Caco-2 (cell line): ENCODE measurements around the gene HOXB7. TPM values are rescaled to one million over a fixed set of nuclear protein-coding genes. Genes with fewer than 3 reads are reported as not detected.

Experiments
- BruUV-seq: library from RNA; stranded (reverse); fragments of 400-500 nt; replicated peaks from 2 replicates; lab custom pipeline; 2021; lab: Mats Ljungman, UMichigan
- CTCF ChIA-PET: fragments of 300-600 bp; sonication (Branson Sonifier 250); formaldehyde crosslinking; loops from one replicate; lab custom pipeline; 2022; ENCODE audit warnings: antibody characterized with exemption; lab: Charles Lee
- POLR2A ChIA-PET: fragments of 300-600 bp; sonication (Branson Sonifier 250); formaldehyde crosslinking; loops from one replicate; lab custom pipeline; 2022; ENCODE audit warnings: antibody characterized with exemption; lab: Charles Lee
- DNase-seq, 2 experiments: peaks; one replicate each; pipeline versions ENCODE4 v3.0.0 to v3.0.0-alpha.2; 2020 to 2022
- H3K27me3 ChIP-seq: replicated peaks from 2 replicates; pipeline ENCODE4 v1.6.0; 2011; ENCODE audit warnings: low read length; ENCODE audit not compliant: control insufficient read depth, insufficient read depth
- H3K36me3 ChIP-seq: 2 replicates; pipeline ENCODE4 v1.5.1; 2011; ENCODE audit warnings: low read length; ENCODE audit not compliant: control insufficient read depth, insufficient read depth
- H3K4me1 ChIP-seq: fragments of 250-450 bp; sonication (Bioruptor Pico); 2 replicates; pipeline ENCODE4 v1.5.1; 2020; ENCODE audit warnings: mild to moderate bottlenecking
- H3K4me3 ChIP-seq: 2 replicates; pipeline ENCODE4 v1.5.1; 2011; ENCODE audit warnings: low read depth, mild to moderate bottlenecking, control low read depth, low read length
- H3K9me3 ChIP-seq: fragments of 250-450 bp; sonication (Bioruptor Pico); 2 replicates; pipeline ENCODE4 v1.5.1; 2020; ENCODE audit warnings: mild to moderate bottlenecking, moderate library complexity
- H3K27ac Mint-ChIP-seq: one replicate; pipeline ENCODE4 v1.8.0; 2022; ENCODE audit warnings: mixed read lengths; ENCODE audit not compliant: unreplicated experiment
- H3K27me3 Mint-ChIP-seq: one replicate; pipeline ENCODE4 v1.8.0; 2022; ENCODE audit warnings: mixed read lengths; ENCODE audit not compliant: insufficient read depth, unreplicated experiment
- H3K36me3 Mint-ChIP-seq: one replicate; pipeline ENCODE4 v1.8.0; 2022; ENCODE audit warnings: mild to moderate bottlenecking, mixed read lengths; ENCODE audit not compliant: insufficient read depth, unreplicated experiment
- H3K4me1 Mint-ChIP-seq: one replicate; pipeline ENCODE4 v1.8.0; 2022; ENCODE audit warnings: low read depth, mixed read lengths; ENCODE audit not compliant: unreplicated experiment
- H3K4me3 Mint-ChIP-seq: one replicate; pipeline ENCODE4 v1.8.0; 2022; ENCODE audit warnings: mild to moderate bottlenecking, moderate library complexity, mixed read lengths; ENCODE audit not compliant: unreplicated experiment
- H3K9me3 Mint-ChIP-seq: one replicate; pipeline ENCODE4 v1.8.0; 2022; ENCODE audit warnings: mixed read lengths; ENCODE audit not compliant: unreplicated experiment
- intact Hi-C: fragments of 100-400 bp; cut with micrococcal nuclease; formaldehyde crosslinking; loops from one replicate; pipeline ENCODE4 v1.10.0; 2022; ENCODE audit not compliant: unreplicated experiment
- total RNA-seq: library from RNA; stranded (reverse); gene quantifications from 2 replicates; pipeline ENCODE4 v1.2.3, GENCODE V29; 2022
- TF ChIP-seq, protein P1 (sequence below), 2 experiments: fragments of 200-600 bp in 1 of 2; IDR thresholded peaks; 1 replicate in 1 of 2; 2 replicates in 1 of 2; pipeline versions ENCODE4 v1.5.1 to v1.8.0; 2011 to 2022; ENCODE audit warnings: antibody characterized with exemption in 1 of 2, control low read depth in 1 of 2, inconsistent platforms in 1 of 2, low read depth in 1 of 2, low read length in 1 of 2, mild to moderate bottlenecking in 1 of 2, moderate library complexity in 1 of 2; ENCODE audit not compliant: insufficient read depth in 1 of 2, severe bottlenecking in 1 of 2, unreplicated experiment in 1 of 2

Gene HOXB7
- total RNA-seq, 1 experiment from 2014 or later, result 28.2 TPM

DNA sequence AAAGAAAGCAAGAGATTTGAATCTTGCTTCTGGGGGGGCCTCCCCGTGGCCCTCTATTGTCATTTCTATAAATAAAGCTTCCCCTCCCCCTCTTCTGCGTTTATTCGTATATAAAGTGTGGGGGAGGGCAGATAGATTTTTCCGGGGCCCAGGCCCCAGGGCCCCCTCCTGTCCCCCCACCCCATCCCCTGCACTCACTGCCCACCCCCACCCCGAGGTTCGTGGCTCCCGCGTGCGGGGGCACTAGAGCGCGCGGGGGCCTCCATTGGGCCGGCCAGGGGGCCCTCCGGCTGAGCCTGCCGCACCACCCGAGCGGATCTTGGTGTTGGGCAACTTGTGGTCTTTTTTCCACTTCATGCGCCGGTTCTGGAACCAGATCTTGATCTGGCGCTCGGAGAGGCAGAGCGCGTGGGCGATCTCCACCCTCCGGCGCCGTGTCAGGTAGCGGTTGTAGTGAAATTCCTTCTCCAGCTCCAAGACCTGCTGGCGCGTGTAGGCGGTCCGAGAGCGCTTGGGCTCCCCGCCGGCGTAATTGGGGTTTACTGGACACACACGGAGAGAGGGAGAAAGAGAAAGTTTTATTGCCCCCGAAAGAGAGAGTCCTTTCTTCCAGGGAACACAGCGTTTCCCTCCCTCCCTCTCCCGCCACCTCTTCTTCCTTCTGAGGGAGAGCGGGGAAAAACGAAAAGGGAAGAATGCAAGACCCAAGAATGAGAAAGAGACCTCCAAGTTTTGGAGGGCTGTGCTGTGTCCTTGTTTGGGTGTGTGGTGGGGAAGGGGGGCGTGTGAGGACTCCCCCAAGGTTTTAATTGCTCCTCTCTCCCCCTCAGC is 34.1 kb downstream of the HOXB7 start:
- Mint-ChIP-seq H3K9me3 (no peaks in the 10 kb centered on the region), H3K4me1 (peaks cover 25% of the 10 kb centered on the region), H3K36me3 (peaks cover 4% of the 10 kb centered on the region), H3K27me3 (peaks cover 12% of the 10 kb centered on the region), H3K27ac (no peak overlapping the region), H3K4me3 (peak overlapping the region; percentile 88)
- H3K4me1 ChIP-seq, result peaks cover 35% of the 10 kb centered on the region
- no peak for DNase-seq
- BruUV-seq, result no TSS peak
- CTCF ChIA-PET, result interaction anchor here (1.0 kb wide), 1 partner anchor 21 kb away, joined by 3 read pairs; no protein-coding TSS in a partner anchor
- peaks cover 2% of the 10 kb centered on the region; the same call in 1 of the 2 replicates for H3K27me3 ChIP-seq
- no peaks in the 10 kb centered on the region for H3K9me3 ChIP-seq
- POLR2A ChIA-PET, result no interaction called here
- no peak overlapping the region for H3K4me3 ChIP-seq
- H3K36me3 ChIP-seq, result no peaks in the 10 kb centered on the region
- intact Hi-C loops, result no loop called here
- TF ChIP-seq, protein P1, sequence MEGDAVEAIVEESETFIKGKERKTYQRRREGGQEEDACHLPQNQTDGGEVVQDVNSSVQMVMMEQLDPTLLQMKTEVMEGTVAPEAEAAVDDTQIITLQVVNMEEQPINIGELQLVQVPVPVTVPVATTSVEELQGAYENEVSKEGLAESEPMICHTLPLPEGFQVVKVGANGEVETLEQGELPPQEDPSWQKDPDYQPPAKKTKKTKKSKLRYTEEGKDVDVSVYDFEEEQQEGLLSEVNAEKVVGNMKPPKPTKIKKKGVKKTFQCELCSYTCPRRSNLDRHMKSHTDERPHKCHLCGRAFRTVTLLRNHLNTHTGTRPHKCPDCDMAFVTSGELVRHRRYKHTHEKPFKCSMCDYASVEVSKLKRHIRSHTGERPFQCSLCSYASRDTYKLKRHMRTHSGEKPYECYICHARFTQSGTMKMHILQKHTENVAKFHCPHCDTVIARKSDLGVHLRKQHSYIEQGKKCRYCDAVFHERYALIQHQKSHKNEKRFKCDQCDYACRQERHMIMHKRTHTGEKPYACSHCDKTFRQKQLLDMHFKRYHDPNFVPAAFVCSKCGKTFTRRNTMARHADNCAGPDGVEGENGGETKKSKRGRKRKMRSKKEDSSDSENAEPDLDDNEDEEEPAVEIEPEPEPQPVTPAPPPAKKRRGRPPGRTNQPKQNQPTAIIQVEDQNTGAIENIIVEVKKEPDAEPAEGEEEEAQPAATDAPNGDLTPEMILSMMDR (IDR thresholded peaks at IDR 0.05; ENCODE audit: insufficient read depth in 1 of 2, low read depth in 1 of 2, low read length in 1 of 2, severe bottlenecking in 1 of 2, unreplicated experiment in 1 of 2), result no peak

DNA sequence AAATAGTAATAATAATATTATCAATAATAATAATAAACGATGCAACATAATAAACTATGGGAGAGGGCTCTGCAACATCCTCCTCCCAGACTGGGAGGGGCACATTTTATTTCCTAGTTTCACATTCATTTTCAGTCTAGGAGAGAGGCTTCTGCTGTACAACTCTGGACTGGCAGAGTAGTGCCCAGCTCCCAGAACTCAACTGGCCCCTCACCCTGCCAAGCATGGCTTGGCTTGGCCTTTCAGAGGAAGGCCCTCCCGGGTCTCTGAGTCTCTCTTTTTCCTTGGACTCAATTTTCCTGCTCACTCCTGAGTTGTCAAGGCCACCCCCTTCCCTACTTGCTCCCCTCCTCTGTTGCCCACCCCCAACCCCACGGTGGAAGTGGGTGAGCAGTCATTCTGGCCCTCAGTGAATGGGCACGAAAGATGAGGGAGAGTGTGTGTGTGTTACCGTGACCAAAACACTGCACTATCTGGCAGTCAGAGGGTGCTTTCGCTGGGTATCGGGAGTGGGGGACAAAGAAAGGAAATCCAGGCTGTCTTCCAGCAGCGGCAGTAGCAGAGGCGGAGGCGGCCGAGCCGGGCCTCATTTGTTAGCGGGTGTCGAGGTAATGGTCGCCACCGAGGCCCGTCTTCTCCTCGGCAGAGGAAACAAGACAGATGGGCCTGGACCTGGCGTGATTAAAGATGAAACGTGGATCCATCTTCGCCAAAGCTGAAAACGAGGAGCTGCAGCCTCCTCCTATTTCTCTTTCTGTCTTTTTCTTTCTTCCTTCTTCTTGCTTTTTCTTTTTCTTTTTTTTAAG is 34.9 kb downstream of the HOXB7 start:
- Histone ChIP-seq H3K4me3 (no peak overlapping the region), H3K4me1 (peaks cover 30% of the 10 kb centered on the region), H3K36me3 (no peaks in the 10 kb centered on the region), H3K27me3 (peaks cover 2% of the 10 kb centered on the region; the same call in 1 of the 2 replicates), H3K9me3 (no peaks in the 10 kb centered on the region)
- BruUV-seq, result TSS peak; percentile 28
- Mint-ChIP-seq H3K9me3 (no peaks in the 10 kb centered on the region), H3K27me3 (peaks cover 12% of the 10 kb centered on the region), H3K27ac (no peak overlapping the region), H3K4me1 (peaks cover 22% of the 10 kb centered on the region), H3K36me3 (peaks cover 4% of the 10 kb centered on the region), H3K4me3 (no peak overlapping the region)
- TF ChIP-seq, protein P1 (IDR thresholded peaks at IDR 0.05; ENCODE audit: insufficient read depth in 1 of 2, low read depth in 1 of 2, low read length in 1 of 2, severe bottlenecking in 1 of 2, unreplicated experiment in 1 of 2), result no peak
- CTCF ChIA-PET, result interaction anchor here (1.0 kb wide), 1 partner anchor 20 kb away, joined by 3 read pairs; no protein-coding TSS in a partner anchor
- DNase-seq, result no peak
- POLR2A ChIA-PET, result no interaction called here
- intact Hi-C loops, result no loop called here

DNA sequence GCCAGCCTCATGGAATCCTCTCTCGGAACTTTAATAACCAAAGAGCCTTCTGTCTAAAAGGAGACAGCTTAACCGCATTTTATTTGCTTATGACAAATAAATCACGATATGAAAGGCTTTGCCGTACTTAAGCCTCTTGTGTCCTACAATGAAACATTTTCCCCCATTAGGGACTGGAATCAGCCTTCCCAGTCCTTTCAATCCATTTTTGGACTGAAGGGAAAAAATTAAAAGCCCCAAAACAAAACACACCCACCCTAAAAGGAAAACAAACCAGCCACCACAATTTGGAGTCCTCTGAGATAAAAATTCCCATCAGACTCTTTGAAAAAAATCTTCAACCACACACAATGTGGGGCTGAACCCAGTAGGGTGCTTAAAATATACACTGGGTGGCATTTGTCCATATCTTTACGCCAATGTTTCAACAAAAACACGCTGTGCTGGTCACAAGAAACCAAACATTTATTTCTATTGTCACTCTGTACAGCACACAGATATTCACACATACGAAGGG is 35.7 kb downstream of the HOXB7 start:
- Histone ChIP-seq H3K4me1 (peaks cover 28% of the 10 kb centered on the region), H3K9me3 (no peaks in the 10 kb centered on the region), H3K27me3 (peaks cover 2% of the 10 kb centered on the region; the same call in 1 of the 2 replicates), H3K36me3 (no peaks in the 10 kb centered on the region), H3K4me3 (no peak overlapping the region)
- peaks cover 15% of the 10 kb centered on the region for H3K4me1 Mint-ChIP-seq
- H3K9me3 Mint-ChIP-seq, result no peaks in the 10 kb centered on the region
- H3K27me3 Mint-ChIP-seq, result peaks cover 12% of the 10 kb centered on the region
- ChIA-PET CTCF (interaction anchor here (1.2 kb wide), 2 partner anchors 29 to 74 kb away, joined by 3 to 8 read pairs; no protein-coding TSS in a partner anchor), POLR2A (no interaction called here)
- BruUV-seq, result no TSS peak
- H3K36me3 Mint-ChIP-seq, result peaks cover 4% of the 10 kb centered on the region
- H3K27ac Mint-ChIP-seq, result no peak overlapping the region
- no peak overlapping the region for H3K4me3 Mint-ChIP-seq
- intact Hi-C loops, result no loop called here
- no peak for DNase-seq
- TF ChIP-seq, protein P1 (IDR thresholded peaks at IDR 0.05; ENCODE audit: insufficient read depth in 1 of 2, low read depth in 1 of 2, low read length in 1 of 2, severe bottlenecking in 1 of 2, unreplicated experiment in 1 of 2), result no peak
